HCT116 (cell line): ENCODE results near the gene ALOXE3.

Source experiments
- CTCF ChIP-seq, 3 experiments: fragments of 200-600 bp in 1 of 3; sonication (generic) in 1 of 3; IDR thresholded peaks in 2 of 3; conservative IDR thresholded peaks in 1 of 3; 2 replicates each; pipeline ENCODE4 v1.5.1; 2012 to 2017; ENCODE audit warnings: low read depth in 2 of 3, low read length in 2 of 3, antibody characterized with exemption in 1 of 3, borderline replicate concordance in 1 of 3, control low read depth in 1 of 3, mild to moderate bottlenecking in 1 of 3, mixed read lengths in 1 of 3, mixed run types in 1 of 3, moderate library complexity in 1 of 3; ENCODE audit not compliant: insufficient read depth in 1 of 3
- EGR1 ChIP-seq: IDR thresholded peaks from 2 replicates; pipeline ENCODE4 v1.6.1; 2012; ENCODE audit warnings: low read depth
- EZH2 ChIP-seq: fragments of 200-600 bp; sonication (generic); IDR thresholded peaks from 2 replicates; pipeline ENCODE4 v1.6.1; 2017; ENCODE audit warnings: antibody characterized with exemption, mixed run types
- EZH2phosphoT487 ChIP-seq: fragments of 200-600 bp; IDR thresholded peaks from 2 replicates; pipeline ENCODE4 v1.6.1; 2018; ENCODE audit warnings: antibody characterized with exemption, borderline replicate concordance
- JUND ChIP-seq: IDR thresholded peaks from 2 replicates; pipeline ENCODE4 v1.6.1; 2012
- MAX ChIP-seq: IDR thresholded peaks from 2 replicates; pipeline ENCODE4 v1.6.1; 2012
- POLR2AphosphoS5 ChIP-seq: IDR thresholded peaks from 2 replicates; pipeline ENCODE4 v1.6.1; 2011; ENCODE audit warnings: mild to moderate bottlenecking, low read depth, low read length, moderate library complexity
- SRF ChIP-seq: IDR thresholded peaks from 2 replicates; pipeline ENCODE4 v1.6.1; 2012; ENCODE audit warnings: low read depth
- TCF7L2 ChIP-seq: IDR thresholded peaks from 2 replicates; pipeline ENCODE4 v1.7.0; 2011; ENCODE audit warnings: borderline replicate concordance, inconsistent platforms; ENCODE audit not compliant: insufficient read depth, insufficient read length; ENCODE audit errors: extremely low read depth
- YY1 ChIP-seq: IDR thresholded peaks from 2 replicates; pipeline ENCODE4 v1.6.1; 2011; ENCODE audit warnings: low read length, low read depth, moderate library complexity, mild to moderate bottlenecking; ENCODE audit not compliant: insufficient replicate concordance; ENCODE audit errors: extremely low read depth
- ZBTB33 ChIP-seq: IDR thresholded peaks from 2 replicates; pipeline ENCODE4 v1.6.1; 2011; ENCODE audit warnings: mild to moderate bottlenecking, low read length, moderate library complexity; ENCODE audit not compliant: insufficient replicate concordance; ENCODE audit errors: extremely low read depth

- TF ChIP-seq JUND (no peak), SRF (no peak), EZH2 (no peak), CTCF (IDR thresholded peaks at IDR 0.05 in 2 of 3, conservative IDR thresholded peaks at IDR 0.05 in 1 of 3; ENCODE audit: borderline replicate concordance in 1 of 3, insufficient read depth in 1 of 3, low read depth in 2 of 3, low read length in 2 of 3) (no peak), POLR2AphosphoS5 (no peak), EZH2phosphoT487 (no peak), YY1 (no peak), MAX (no peak), TCF7L2 (no peak), EGR1 (no peak), ZBTB33 (no peak)
Observed at GRCh38 chr17:8072729-8073461, 45.4 kb downstream of the ALOXE3 start.
